ENCODE results near the gene WDR33.

DNA sequence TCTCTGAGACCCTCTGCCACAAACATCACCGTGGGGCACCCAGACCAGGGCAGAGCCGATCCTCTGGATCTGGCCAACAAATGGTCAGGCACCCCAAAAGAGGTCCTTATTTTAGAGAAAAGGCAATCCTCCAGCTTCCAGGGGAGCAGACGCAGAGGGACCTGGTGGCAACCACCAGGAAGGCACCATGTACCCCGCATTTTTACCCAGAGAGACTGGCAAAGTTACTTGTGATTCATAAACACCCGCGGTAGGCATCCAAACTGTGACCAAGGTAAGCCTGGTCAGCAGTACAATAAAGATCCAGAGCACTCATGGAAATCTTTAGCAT lies 146.1 kb downstream of the WDR33 start:
- TF ChIP-seq, protein P1, sequence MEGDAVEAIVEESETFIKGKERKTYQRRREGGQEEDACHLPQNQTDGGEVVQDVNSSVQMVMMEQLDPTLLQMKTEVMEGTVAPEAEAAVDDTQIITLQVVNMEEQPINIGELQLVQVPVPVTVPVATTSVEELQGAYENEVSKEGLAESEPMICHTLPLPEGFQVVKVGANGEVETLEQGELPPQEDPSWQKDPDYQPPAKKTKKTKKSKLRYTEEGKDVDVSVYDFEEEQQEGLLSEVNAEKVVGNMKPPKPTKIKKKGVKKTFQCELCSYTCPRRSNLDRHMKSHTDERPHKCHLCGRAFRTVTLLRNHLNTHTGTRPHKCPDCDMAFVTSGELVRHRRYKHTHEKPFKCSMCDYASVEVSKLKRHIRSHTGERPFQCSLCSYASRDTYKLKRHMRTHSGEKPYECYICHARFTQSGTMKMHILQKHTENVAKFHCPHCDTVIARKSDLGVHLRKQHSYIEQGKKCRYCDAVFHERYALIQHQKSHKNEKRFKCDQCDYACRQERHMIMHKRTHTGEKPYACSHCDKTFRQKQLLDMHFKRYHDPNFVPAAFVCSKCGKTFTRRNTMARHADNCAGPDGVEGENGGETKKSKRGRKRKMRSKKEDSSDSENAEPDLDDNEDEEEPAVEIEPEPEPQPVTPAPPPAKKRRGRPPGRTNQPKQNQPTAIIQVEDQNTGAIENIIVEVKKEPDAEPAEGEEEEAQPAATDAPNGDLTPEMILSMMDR (IDR thresholded peaks at IDR 0.05) = no peak
- no peak for TF ChIP-seq POLR2A (IDR thresholded peaks at IDR 0.05)
